VCaP (cell line): ENCODE data around the gene SCGB1C1.
"Not testable (repeated sequence)": the region's sequence is repeated elsewhere in the genome, so short reads cannot be mapped to it uniquely, and the experiment has no call there.

Experiments
- H3K27ac ChIP-seq: fragments of 450-650 bp; 2 replicates; pipeline ENCODE4 v1.5.1; 2017
- CTCF ChIP-seq: fragments of 450-650 bp; conservative IDR thresholded peaks from 2 replicates; pipeline ENCODE4 v1.5.1; 2017; ENCODE audit warnings: mild to moderate bottlenecking, moderate library complexity

The SCGB1C1 gene

DNA sequence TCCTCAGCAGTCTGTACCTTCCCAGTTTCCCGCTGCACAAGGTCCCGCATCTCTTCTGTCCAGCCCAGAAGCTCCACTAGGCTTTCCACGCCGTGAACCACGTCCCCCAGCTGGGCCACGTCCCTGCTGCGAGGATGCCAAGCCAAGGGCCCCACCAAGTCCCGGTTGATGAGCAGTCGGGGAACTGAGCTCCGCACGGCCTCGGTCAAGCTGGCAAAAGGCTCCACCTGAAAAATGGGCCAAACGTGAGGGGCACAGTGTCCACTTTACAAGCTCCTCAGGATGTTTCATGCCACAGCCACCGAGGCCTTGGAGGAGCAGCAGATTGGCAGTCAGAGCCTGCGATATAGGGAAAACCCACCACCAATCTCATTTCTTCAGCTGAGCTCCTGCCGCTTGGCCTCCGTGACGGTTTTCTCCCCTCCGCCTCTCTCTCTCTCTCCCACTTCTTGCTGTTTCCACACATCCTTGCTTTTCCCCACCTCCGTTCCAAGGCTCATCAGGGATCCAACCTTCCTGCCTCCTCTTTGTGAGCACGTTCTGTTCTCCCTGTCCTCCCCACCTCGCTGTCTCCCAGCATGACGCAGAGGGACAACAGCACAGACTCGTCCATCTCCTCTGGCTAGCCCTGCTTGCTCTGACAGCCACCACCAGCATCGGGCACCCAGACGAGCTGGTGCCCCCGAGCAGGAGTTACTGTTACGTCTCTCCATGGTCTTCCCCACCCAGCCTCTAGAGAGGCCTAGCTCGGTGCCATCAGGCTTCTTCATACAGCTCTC is 26.1 kb downstream of the SCGB1C1 start:
- no peak overlapping the region for H3K27ac ChIP-seq
- TF ChIP-seq CTCF: no peak

DNA sequence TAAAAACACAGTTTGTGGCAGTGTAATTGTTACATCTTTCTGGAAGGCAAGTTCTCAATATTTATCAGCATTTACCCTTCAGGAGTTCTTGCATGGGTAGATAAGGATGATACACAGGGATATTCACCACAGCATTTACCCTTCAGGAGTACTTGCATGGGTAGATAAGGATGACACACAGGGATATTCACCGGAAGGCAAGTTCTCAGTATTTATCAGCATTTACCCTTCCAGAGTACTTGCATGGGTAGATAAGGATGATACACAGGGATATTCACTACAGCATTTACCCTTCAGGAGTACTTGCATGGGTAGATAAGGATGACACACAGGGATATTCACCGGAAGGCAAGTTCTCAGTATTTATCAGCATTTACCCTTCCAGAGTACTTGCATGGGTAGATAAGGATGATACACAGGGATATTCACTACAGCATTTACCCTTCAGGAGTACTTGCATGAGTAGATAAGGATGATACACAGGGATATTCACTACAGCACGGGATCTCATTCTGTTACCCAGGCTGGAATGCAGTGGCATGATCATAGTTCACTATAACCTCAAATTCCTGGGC is 27.9 kb downstream of the SCGB1C1 start:
- not testable (repeated sequence) for H3K27ac ChIP-seq

DNA sequence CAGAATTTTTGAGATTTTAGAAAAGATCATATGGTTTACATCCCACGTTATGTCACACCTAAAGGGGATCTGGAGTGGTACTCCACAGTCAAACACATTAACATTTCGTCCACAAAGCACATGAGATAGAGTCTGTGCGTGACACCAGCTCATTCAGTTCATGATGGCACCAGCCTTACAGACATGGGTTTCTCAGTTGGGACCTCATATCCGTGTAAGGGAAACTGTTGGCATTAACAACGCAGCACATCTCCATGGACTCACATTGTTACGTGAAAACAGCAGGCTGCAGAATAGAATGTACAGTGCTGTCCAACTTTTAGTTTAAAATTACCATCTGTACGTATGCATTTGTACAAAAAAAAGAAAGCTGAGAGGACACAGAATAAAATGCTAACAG is 28.7 kb downstream of the SCGB1C1 start:
- no peak for TF ChIP-seq CTCF
- no peak overlapping the region for H3K27ac ChIP-seq

DNA sequence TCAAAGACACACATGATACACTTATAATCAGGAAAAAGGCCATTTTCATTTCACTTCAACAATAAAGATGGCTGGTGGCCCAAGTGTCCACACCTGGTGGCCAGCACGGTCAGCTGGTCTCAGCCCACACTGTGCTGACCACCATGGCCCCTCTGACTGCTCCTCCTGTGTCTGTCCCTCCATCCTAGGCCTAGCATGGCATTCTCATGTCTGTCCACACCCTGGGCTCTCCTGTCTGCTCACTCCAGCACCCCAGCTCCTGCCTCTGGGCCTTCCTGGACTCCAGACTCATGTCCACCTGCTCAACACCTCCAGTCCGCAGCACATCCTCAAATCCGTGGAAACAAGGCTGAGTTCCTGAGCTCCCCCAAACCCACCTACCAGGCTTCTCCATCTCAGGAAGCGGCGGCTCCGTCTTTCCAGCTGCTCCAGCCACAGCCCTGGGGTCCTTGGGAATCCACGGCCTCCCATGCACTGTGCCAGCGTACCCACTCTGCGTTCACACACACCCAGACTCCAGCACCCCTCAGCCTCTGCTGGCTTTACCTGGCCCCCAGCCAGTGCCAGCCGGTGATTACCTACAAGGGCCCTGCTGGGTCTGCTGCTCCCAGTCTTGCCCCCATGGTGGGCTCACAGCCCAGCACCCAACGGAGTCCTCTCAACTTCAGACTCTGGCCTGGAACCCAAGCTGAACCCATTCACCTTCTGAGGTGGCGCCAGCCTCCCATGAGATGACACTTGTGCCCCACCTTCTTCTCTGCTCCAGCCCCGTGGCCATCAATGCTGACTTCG is 29.3 kb downstream of the SCGB1C1 start:
- TF ChIP-seq CTCF: no peak
- H3K27ac ChIP-seq: no peak overlapping the region

GRCh38 chr11:223026-223789 is 30.3 kb downstream of the SCGB1C1 start:
- no peak overlapping the region for H3K27ac ChIP-seq
- TF ChIP-seq CTCF: no peak

DNA sequence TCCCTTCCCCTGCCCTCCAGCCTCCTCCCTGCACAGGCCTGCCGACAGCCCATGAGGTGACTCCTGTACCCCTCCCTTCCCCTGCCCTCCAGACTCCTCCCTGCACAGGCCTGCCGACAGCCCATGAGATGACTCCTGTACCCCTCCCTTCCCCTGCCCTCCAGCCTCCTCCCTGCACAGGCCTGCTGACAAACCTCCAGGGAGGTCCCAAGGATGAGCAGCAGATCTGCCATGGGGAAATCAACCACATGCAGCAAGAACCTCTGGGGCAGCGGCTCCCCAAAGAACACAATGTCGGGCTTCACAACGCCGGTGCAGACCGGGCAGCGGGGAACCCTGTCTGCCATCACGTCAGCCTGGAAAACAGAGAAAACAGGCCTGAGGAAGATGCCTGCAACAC is 31.0 kb downstream of the SCGB1C1 start:
- no peak overlapping the region for H3K27ac ChIP-seq
- TF ChIP-seq CTCF: no peak

DNA sequence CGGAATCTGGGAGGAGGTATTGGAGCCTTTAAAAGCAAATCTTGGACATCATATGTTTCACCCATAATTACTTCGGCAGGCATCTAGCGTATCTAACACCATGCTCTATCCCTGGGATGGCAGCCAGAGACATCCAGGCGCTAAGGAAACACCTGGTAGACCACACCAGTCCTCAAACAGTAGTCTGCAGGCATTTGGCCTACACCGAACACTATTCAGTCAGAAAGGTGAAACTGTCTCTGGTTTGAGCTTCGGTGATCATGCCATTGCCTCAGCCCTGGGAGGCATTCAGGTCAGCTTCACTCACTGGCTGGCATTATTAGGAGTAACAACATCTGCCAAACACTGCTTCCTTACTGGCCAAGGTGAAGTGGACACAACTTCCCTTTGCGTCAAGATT is 31.5 kb downstream of the SCGB1C1 start:
- no peak overlapping the region for H3K27ac ChIP-seq
- no peak for TF ChIP-seq CTCF
